HepG2 (cell line): ENCODE data around the gene SPINDOC. TPM values are rescaled to one million over a fixed set of nuclear protein-coding genes. Genes with fewer than 3 reads are reported as not detected.

Source experiments
- ADNP ChIP-seq: sonication (generic); formaldehyde crosslinking; IDR thresholded peaks from 2 replicates; pipeline ENCODE4 v1.4.0; 2020; ENCODE audit warnings: missing genetic modification reagents
- ARNT2 ChIP-seq: sonication (generic); formaldehyde crosslinking; IDR thresholded peaks from 2 replicates; pipeline ENCODE4 v1.8.0; 2022; ENCODE audit warnings: mild to moderate bottlenecking, low read depth, missing genetic modification reagents, moderate library complexity
- ATF4 ChIP-seq, 2 experiments: fragments of 450-650 bp in 1 of 2; sonication (generic) in 1 of 2; formaldehyde crosslinking; IDR thresholded peaks; 2 replicates each; pipeline versions ENCODE4 v1.5.0 to v1.8.0; 2020 to 2022; ENCODE audit warnings: mild to moderate bottlenecking in 1 of 2, missing genetic modification reagents in 1 of 2
- CENPBD1 ChIP-seq: sonication (generic); formaldehyde crosslinking; IDR thresholded peaks from 2 replicates; pipeline ENCODE4 v1.8.0; 2022; ENCODE audit warnings: missing genetic modification reagents, low read depth, mild to moderate bottlenecking, borderline replicate concordance
- DRAP1 ChIP-seq: IDR thresholded peaks from 2 replicates; pipeline ENCODE4 v1.6.1; 2016; ENCODE audit warnings: missing genetic modification reagents, missing compliant biosample characterization
- FOXC1 ChIP-seq: sonication (generic); formaldehyde crosslinking; IDR thresholded peaks from 2 replicates; pipeline ENCODE4 v1.8.0; 2022; ENCODE audit warnings: mild to moderate bottlenecking, missing genetic modification reagents, borderline replicate concordance
- HIVEP1 ChIP-seq: sonication (generic); formaldehyde crosslinking; IDR thresholded peaks from 2 replicates; pipeline ENCODE4 v1.4.0; 2020; ENCODE audit warnings: mild to moderate bottlenecking, missing genetic modification reagents
- HNF1B ChIP-seq: sonication (generic); formaldehyde crosslinking; IDR thresholded peaks from 2 replicates; pipeline ENCODE4 v1.5.1; 2020; ENCODE audit warnings: mild to moderate bottlenecking, moderate library complexity, missing genetic modification reagents
- HNRNPL ChIP-seq: fragments of 200-400 bp; formaldehyde crosslinking; IDR thresholded peaks from 2 replicates; pipeline ENCODE4 v1.6.1; 2017; ENCODE audit warnings: mild to moderate bottlenecking, low read depth, low read length
- PRDM15 ChIP-seq: sonication (generic); formaldehyde crosslinking; IDR thresholded peaks from 2 replicates; pipeline ENCODE4 v1.4.0; 2020; ENCODE audit warnings: missing genetic modification reagents
- SAP130 ChIP-seq: IDR thresholded peaks from 2 replicates; pipeline ENCODE4 v1.6.1; 2016; ENCODE audit warnings: low read depth
- SATB2 ChIP-seq: sonication (generic); formaldehyde crosslinking; IDR thresholded peaks from 2 replicates; pipeline ENCODE4 v1.5.0; 2020; ENCODE audit warnings: missing genetic modification reagents
- TFDP2 ChIP-seq: sonication (generic); formaldehyde crosslinking; IDR thresholded peaks from 2 replicates; pipeline ENCODE4 v1.4.0; 2020; ENCODE audit warnings: missing genetic modification reagents
- TGIF2 ChIP-seq: IDR thresholded peaks from 2 replicates; pipeline ENCODE4 v1.6.1; 2016; ENCODE audit warnings: control low read depth, missing compliant biosample characterization
- YY1 ChIP-seq: IDR thresholded peaks from 2 replicates; pipeline ENCODE4 v1.6.1; 2011; ENCODE audit warnings: low read length, low read depth, moderate library complexity, mild to moderate bottlenecking; ENCODE audit not compliant: insufficient read depth, insufficient replicate concordance
- ZNF484 ChIP-seq: sonication (generic); formaldehyde crosslinking; IDR thresholded peaks from 2 replicates; pipeline ENCODE4 v1.5.1; 2020; ENCODE audit warnings: mild to moderate bottlenecking, low read depth, missing genetic modification reagents, borderline replicate concordance
- ZNF574 ChIP-seq: sonication (generic); formaldehyde crosslinking; IDR thresholded peaks from 2 replicates; pipeline ENCODE4 v1.4.0; 2020; ENCODE audit warnings: missing genetic modification reagents
- polyA plus RNA-seq, 8 experiments: library from polyadenylated mRNA; depleted of rRNA in 3 of 8; stranded (reverse) in 7 of 8; unstranded in 1 of 8; fragments of >200 nt; fragmentation: Illumina TruSeq in 4 of 8; extraction: Trizol in 4 of 8; gene quantifications; 2 replicates each; pipeline versions ENCODE4 v1.2.1 to v1.2.3, GENCODE V29; 2011 to 2016; ENCODE audit warnings: low read depth in 4 of 8, missing spikeins in 1 of 8, mixed read lengths in 1 of 8; ENCODE audit not compliant: insufficient read depth in 1 of 8
- total RNA-seq, 5 experiments: library from RNA; depleted of rRNA; stranded (reverse); fragments of >200 nt; fragmentation: Illumina TruSeq; extraction: Trizol; gene quantifications; 2 replicates each; pipeline ENCODE4 v1.2.3, GENCODE V29; 2016; ENCODE audit warnings: low read depth in 1 of 5

The SPINDOC gene
- total and polyA plus RNA-seq, 2 of the 13 experiments (the other 11 are each of a cell fraction or from before 2014, with no cell fraction given) = 21.4 to 29.9 TPM

- TF ChIP-seq SAP130 = 0 out of 2 replicates have a peak, but pooled peaks have one; percentile 48
- TF ChIP-seq ADNP (CRISPR knock-in tag) = no peak
- TF ChIP-seq TFDP2 = peak; percentile 82
- no peak for TF ChIP-seq FOXC1 (CRISPR knock-in tag)
- TF ChIP-seq ZNF484 (CRISPR knock-in tag) = no peak
- peak; percentile 89 for TF ChIP-seq PRDM15 (CRISPR knock-in tag)
- no peak for TF ChIP-seq CENPBD1
- TF ChIP-seq HIVEP1 = no peak
- 0 out of 2 replicates have a peak, but pooled peaks have one; percentile 36 for TF ChIP-seq TGIF2 (CRISPR knock-in tag)
- TF ChIP-seq HNRNPL = 0 out of 2 replicates have a peak, but pooled peaks have one; percentile 56
- peak; percentile 23 for TF ChIP-seq YY1
- no peak for TF ChIP-seq ATF4 (CRISPR knock-in tag; IDR thresholded peaks at IDR 0.05)
- TF ChIP-seq ZNF574 (CRISPR knock-in tag) = 0 out of 2 replicates have a peak, but pooled peaks have one; percentile 46
- 0 out of 2 replicates have a peak, but pooled peaks have one; percentile 11 for TF ChIP-seq HNF1B (CRISPR knock-in tag)
- no peak for TF ChIP-seq SATB2 (CRISPR knock-in tag)
- peak; percentile 64 for TF ChIP-seq DRAP1 (CRISPR knock-in tag)
- TF ChIP-seq ARNT2 (CRISPR knock-in tag) = peak; percentile 58; the same call in 1 of the 2 replicates
Measured at GRCh38 chr11:63813035-63813562, at the start of gene SPINDOC (continued).
